ENCODE measurements around the gene SNX21.

DNA sequence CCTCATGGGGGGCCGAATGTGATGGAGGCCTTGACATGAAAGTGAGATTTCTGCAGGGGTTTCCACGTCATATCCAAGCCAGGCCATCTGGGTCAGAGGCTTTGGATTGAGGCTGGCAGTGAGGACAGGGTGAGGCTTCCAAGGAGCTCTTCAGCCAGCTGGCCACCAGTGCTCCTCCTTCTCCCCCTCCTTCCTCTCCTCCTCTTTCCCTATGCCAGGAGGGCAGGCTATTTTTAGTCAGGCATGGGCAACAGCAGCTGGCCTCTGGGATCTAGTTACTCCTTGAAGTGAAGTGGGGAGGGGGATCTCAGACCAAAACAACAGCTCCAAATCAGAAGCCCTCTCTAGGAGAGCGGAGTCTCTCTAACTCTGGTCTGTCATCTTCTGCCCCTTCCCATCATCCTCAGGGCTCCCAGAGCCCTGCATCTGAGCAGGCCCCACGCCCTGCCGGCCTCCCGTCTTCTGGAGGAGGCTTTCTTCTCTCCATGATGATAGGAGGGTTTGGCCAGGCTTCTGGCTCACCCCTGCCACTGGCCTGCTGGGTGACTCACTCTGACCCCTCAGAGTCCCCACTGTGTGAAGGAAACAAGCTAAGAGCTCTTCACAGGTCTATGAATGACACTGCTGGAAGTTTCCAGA, 7.1 kb upstream of the SNX21 start:
- TF ChIP-seq, protein P1, sequence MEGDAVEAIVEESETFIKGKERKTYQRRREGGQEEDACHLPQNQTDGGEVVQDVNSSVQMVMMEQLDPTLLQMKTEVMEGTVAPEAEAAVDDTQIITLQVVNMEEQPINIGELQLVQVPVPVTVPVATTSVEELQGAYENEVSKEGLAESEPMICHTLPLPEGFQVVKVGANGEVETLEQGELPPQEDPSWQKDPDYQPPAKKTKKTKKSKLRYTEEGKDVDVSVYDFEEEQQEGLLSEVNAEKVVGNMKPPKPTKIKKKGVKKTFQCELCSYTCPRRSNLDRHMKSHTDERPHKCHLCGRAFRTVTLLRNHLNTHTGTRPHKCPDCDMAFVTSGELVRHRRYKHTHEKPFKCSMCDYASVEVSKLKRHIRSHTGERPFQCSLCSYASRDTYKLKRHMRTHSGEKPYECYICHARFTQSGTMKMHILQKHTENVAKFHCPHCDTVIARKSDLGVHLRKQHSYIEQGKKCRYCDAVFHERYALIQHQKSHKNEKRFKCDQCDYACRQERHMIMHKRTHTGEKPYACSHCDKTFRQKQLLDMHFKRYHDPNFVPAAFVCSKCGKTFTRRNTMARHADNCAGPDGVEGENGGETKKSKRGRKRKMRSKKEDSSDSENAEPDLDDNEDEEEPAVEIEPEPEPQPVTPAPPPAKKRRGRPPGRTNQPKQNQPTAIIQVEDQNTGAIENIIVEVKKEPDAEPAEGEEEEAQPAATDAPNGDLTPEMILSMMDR (IDR thresholded peaks at IDR 0.05; ENCODE audit: insufficient read depth, low read length, poor library complexity, severe bottlenecking): no peak
- TF ChIP-seq EZH2phosphoT487 (conservative IDR thresholded peaks at IDR 0.05; ENCODE audit: low read length): no peak

Measured in SU-DHL-6 (cell line).